CD4-positive, alpha-beta T cell (primary cell): ENCODE results near the gene OLFML2B. TPM values are rescaled to one million over a fixed set of nuclear protein-coding genes. Genes with fewer than 3 reads are reported as not detected.

ENCODE experiments used
- ATAC-seq: fragments of 200-7000 bp; cut with Tn5 transposase; one replicate; pipeline ENCODE4 v1.10.0; 2022; ENCODE audit warnings: mild to moderate bottlenecking; ENCODE audit not compliant: poor library complexity
- CTCF ChIA-PET: fragments of 350-600 bp; sonication (Branson Sonifier 250); formaldehyde crosslinking; loops from one replicate; lab custom pipeline; 2021; ENCODE audit warnings: antibody characterized with exemption, inconsistent platforms; lab: Charles Lee
- POLR2A ChIA-PET: fragments of 350-600 bp; sonication (Branson Sonifier 250); formaldehyde crosslinking; loops from one replicate; lab custom pipeline; 2021; ENCODE audit warnings: antibody characterized with exemption, inconsistent platforms; lab: Charles Lee
- DNase-seq, 14 experiments: peaks; one replicate each; pipeline ENCODE4 v3.0.0-alpha.2; 2013 to 2020; ENCODE audit warnings: mixed read lengths in 2 of 14
- H3K27ac ChIP-seq, 2 donors: one replicate each; pipeline versions ENCODE4 v1.5.1 to v1.7.0; 2013; ENCODE audit warnings: low read length in 2 of 2, low read depth in 1 of 2, mild to moderate bottlenecking in 1 of 2
- H3K27me3 ChIP-seq, 2 experiments: 1 replicate in 1 of 2; 2 replicates in 1 of 2; pipeline versions ENCODE4 v1.6.1 to v1.7.0; 2013; ENCODE audit warnings: low read length in 2 of 2, control low read depth in 1 of 2, mild to moderate bottlenecking in 1 of 2, moderate library complexity in 1 of 2; ENCODE audit not compliant: insufficient read depth in 2 of 2, control insufficient read depth in 1 of 2
- H3K36me3 ChIP-seq: one replicate; pipeline ENCODE4 v1.6.1; 2013; ENCODE audit warnings: low read length, control low read depth; ENCODE audit not compliant: insufficient read depth
- H3K4me1 ChIP-seq: one replicate; pipeline ENCODE4 v1.6.1; 2013; ENCODE audit warnings: low read length, control low read depth; ENCODE audit not compliant: insufficient read depth
- H3K4me3 ChIP-seq: one replicate; pipeline ENCODE4 v1.5.1; 2013; ENCODE audit warnings: mild to moderate bottlenecking, low read length, moderate library complexity
- H3K9me3 ChIP-seq, 2 experiments: 1 replicate in 1 of 2; 2 replicates in 1 of 2; pipeline versions ENCODE4 v1.6.1 to v1.7.0; 2013; ENCODE audit warnings: low read length in 2 of 2, mild to moderate bottlenecking in 2 of 2, control low read depth in 1 of 2, moderate library complexity in 1 of 2; ENCODE audit not compliant: control insufficient read depth in 1 of 2, insufficient read depth in 1 of 2
- H3K27ac Mint-ChIP-seq: one replicate; pipeline ENCODE4 v1.8.0; 2020; ENCODE audit warnings: mixed read lengths
- H3K27me3 Mint-ChIP-seq: one replicate; pipeline ENCODE4 v1.8.0; 2021; ENCODE audit warnings: mixed read lengths
- H3K36me3 Mint-ChIP-seq: one replicate; pipeline ENCODE4 v1.8.0; 2021; ENCODE audit warnings: low read depth, mixed read lengths
- H3K4me1 Mint-ChIP-seq: one replicate; pipeline ENCODE4 v1.8.0; 2021; ENCODE audit warnings: low read depth, mixed read lengths
- H3K4me3 Mint-ChIP-seq: one replicate; pipeline ENCODE4 v1.8.0; 2020; ENCODE audit warnings: mild to moderate bottlenecking, mixed read lengths
- H3K9me3 Mint-ChIP-seq: one replicate; pipeline ENCODE4 v1.8.0; 2020; ENCODE audit warnings: mixed read lengths
- CTCF ChIP-seq: fragments of 200-600 bp; IDR thresholded peaks from one replicate; pipeline ENCODE4 v1.8.0; 2022; ENCODE audit warnings: antibody characterized with exemption, mild to moderate bottlenecking
- intact Hi-C, 2 experiments: fragments of 100-400 bp; cut with DNase I in 1 of 2; cut with micrococcal nuclease in 1 of 2; formaldehyde crosslinking; loops; one replicate each; pipeline versions ENCODE4 v1.15.1 to v1.9.0; 2023 to 2025; cut with DNase I, micrococcal nuclease
- total RNA-seq, 174 experiments: library from RNA in 2 of 174; stranded (reverse) in 2 of 174; gene quantifications; one replicate each; pipeline ENCODE4 v1.2.3 and lab custom pipeline; 2021 to 2026

Gene OLFML2B
- total RNA-seq, 2 experiments from 2014 or later: 0.08 TPM; not detected in 1

GRCh38 chr1:162033428-162033827, 9.8 kb upstream of the OLFML2B start:
- intact Hi-C loops: loop anchor here in 1 of 2 experiments (10.0 kb wide), 1 partner anchor 549 kb away; no protein-coding TSS in a partner anchor
- H3K4me3 ChIP-seq: no peak overlapping the region
- peaks cover 5% of the 10 kb centered on the region for H3K4me1 ChIP-seq
- H3K36me3 Mint-ChIP-seq: no peaks in the 10 kb centered on the region
- DNase-seq (no peak), ATAC-seq (no peak)
- TF ChIP-seq CTCF: no peak
- H3K27me3 ChIP-seq: peaks cover 4 to 11% of the 10 kb centered on the region in 2 experiments
- H3K27me3 Mint-ChIP-seq: peaks cover 23% of the 10 kb centered on the region
- no peaks in the 10 kb centered on the region for H3K9me3 Mint-ChIP-seq
- ChIA-PET POLR2A (no interaction called here), CTCF (no interaction called here)
- no peak overlapping the region for H3K4me3 Mint-ChIP-seq
- no peaks in the 10 kb centered on the region for H3K9me3 ChIP-seq
- H3K27ac ChIP-seq: no peak overlapping the region
- no peaks in the 10 kb centered on the region for H3K4me1 Mint-ChIP-seq
- H3K27ac Mint-ChIP-seq: no peak overlapping the region
- no peaks in the 10 kb centered on the region for H3K36me3 ChIP-seq

DNA sequence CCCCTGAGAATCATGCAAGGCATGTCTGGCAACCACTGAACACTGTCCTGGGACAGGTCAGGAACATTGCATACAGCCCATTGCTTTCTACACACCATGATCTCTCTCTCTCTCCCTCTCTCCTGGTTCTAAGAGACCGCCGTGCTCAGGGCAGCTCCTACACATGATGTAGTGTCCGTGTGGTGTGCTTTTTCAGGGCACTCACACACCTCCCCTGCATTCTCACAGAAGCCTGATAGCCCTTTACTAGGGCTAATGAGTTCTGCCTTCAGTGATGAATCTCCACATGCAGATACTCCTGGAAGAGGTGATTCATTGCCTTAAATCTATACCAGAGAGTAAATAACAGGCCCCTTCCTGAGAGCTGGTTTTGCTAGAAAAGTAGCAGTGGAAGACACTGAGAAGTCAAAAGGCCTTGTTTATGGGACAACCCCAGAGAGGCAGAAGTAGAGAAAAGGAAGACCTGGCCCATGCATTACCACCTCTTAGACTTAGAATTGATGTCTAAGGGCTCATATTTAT, 7.2 kb upstream of the OLFML2B start:
- intact Hi-C loops: loop anchor here in 1 of 2 experiments (10.0 kb wide), 1 partner anchor 546 kb away; no protein-coding TSS in a partner anchor
- CTCF ChIA-PET: no interaction called here
- no peak for ATAC-seq

DNA sequence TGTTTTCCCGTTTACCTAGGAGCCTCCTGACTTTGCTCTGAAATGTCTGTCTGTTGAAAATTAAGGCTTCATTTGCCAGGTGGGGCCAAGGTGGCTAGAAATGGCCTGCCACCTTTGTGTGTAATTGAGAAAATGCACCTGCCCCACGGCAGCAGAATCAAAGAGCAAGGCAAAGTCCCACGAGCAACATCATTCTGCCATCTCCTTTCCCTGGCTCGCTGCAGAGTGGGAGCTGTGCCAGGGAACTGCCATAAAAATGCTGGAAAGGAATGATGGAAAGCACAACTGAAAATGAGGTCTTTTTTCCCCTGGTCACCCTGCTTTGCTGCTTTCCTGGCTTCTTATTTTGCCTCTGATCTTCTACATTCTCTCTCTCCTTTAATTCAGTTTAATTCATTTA, 5.5 kb upstream of the OLFML2B start:
- no peak overlapping the region for H3K27ac Mint-ChIP-seq
- intact Hi-C loops: no loop called here
- H3K4me1 Mint-ChIP-seq: peaks cover 5% of the 10 kb centered on the region
- H3K9me3 Mint-ChIP-seq: no peaks in the 10 kb centered on the region
- H3K36me3 Mint-ChIP-seq: no peaks in the 10 kb centered on the region
- DNase-seq (no peak), ATAC-seq (no peak)
- ChIA-PET POLR2A (no interaction called here), CTCF (no interaction called here)
- H3K9me3 ChIP-seq: no peaks in the 10 kb centered on the region
- H3K27me3 Mint-ChIP-seq: peaks cover 52% of the 10 kb centered on the region
- H3K27ac ChIP-seq: no peak overlapping the region
- H3K4me3 Mint-ChIP-seq: no peak overlapping the region
- H3K4me3 ChIP-seq: no peak overlapping the region
- H3K36me3 ChIP-seq: no peaks in the 10 kb centered on the region
- H3K4me1 ChIP-seq: peaks cover 5% of the 10 kb centered on the region
- peaks cover 9 to 23% of the 10 kb centered on the region in 2 experiments for H3K27me3 ChIP-seq
- no peak for TF ChIP-seq CTCF

More for the DNA sequence above, 7.2 kb upstream of the OLFML2B start:
- Histone ChIP-seq H3K4me3 (no peak overlapping the region), H3K27me3 (peaks cover 4 to 15% of the 10 kb centered on the region in 2 experiments), H3K27ac (no peak overlapping the region), H3K9me3 (no peaks in the 10 kb centered on the region), H3K4me1 (no peaks in the 10 kb centered on the region), H3K36me3 (no peaks in the 10 kb centered on the region)
- no peaks in the 10 kb centered on the region for H3K4me1 Mint-ChIP-seq
- no peak overlapping the region for H3K27ac Mint-ChIP-seq
- no peak for DNase-seq
- POLR2A ChIA-PET: no interaction called here
- no peak for TF ChIP-seq CTCF
- H3K9me3 Mint-ChIP-seq: no peaks in the 10 kb centered on the region
- no peak overlapping the region for H3K4me3 Mint-ChIP-seq
- H3K36me3 Mint-ChIP-seq: no peaks in the 10 kb centered on the region
- peaks cover 42% of the 10 kb centered on the region for H3K27me3 Mint-ChIP-seq
